Mesenchymal stem cell (in vitro differentiated cells and primary cell): Measurements from ENCODE around the gene KCNS1.

ENCODE experiments used
- DNase-seq: peaks from one replicate; pipeline ENCODE4 v3.0.0-alpha.2; 2013
- H2AFZ ChIP-seq: one replicate; pipeline ENCODE4 v1.6.1; 2013; ENCODE audit warnings: low read depth, mild to moderate bottlenecking, control low read depth, inconsistent platforms, low read length, moderate library complexity
- H2AK5ac ChIP-seq: 2 replicates; pipeline ENCODE4 v1.6.1; 2013; ENCODE audit warnings: low read length, moderate library complexity, mild to moderate bottlenecking, inconsistent platforms; ENCODE audit not compliant: severe bottlenecking
- H2BK120ac ChIP-seq: one replicate; pipeline ENCODE4 v1.6.1; 2013; ENCODE audit warnings: low read depth, mild to moderate bottlenecking, inconsistent platforms, low read length, moderate library complexity
- H2BK12ac ChIP-seq, 2 experiments: one replicate each; pipeline ENCODE4 v1.6.1; 2013; ENCODE audit warnings: inconsistent platforms in 2 of 2, low read length in 2 of 2, mild to moderate bottlenecking in 2 of 2, moderate library complexity in 2 of 2, control low read depth in 1 of 2
- H2BK15ac ChIP-seq: one replicate; pipeline ENCODE4 v1.6.1; 2013; ENCODE audit warnings: mild to moderate bottlenecking, low read depth, inconsistent platforms; ENCODE audit not compliant: poor library complexity, severe bottlenecking
- H2BK5ac ChIP-seq: 2 replicates; pipeline ENCODE4 v1.6.1; 2013; ENCODE audit warnings: low read depth, mild to moderate bottlenecking, low read length, control low read depth, inconsistent platforms; ENCODE audit not compliant: poor library complexity, severe bottlenecking
- H3K14ac ChIP-seq, 2 experiments: one replicate each; pipeline ENCODE4 v1.6.1; 2013; ENCODE audit warnings: inconsistent platforms in 2 of 2, low read length in 2 of 2, control low read depth in 1 of 2, mild to moderate bottlenecking in 1 of 2, moderate library complexity in 1 of 2
- H3K18ac ChIP-seq, 2 experiments: one replicate each; pipeline ENCODE4 v1.6.1; 2013; ENCODE audit warnings: inconsistent platforms in 2 of 2, low read length in 2 of 2, control low read depth in 1 of 2, low read depth in 1 of 2, mild to moderate bottlenecking in 1 of 2
- H3K23ac ChIP-seq, 2 experiments: one replicate each; pipeline ENCODE4 v1.6.1; 2013; ENCODE audit warnings: inconsistent platforms in 2 of 2, low read length in 2 of 2, mild to moderate bottlenecking in 2 of 2, moderate library complexity in 2 of 2, control low read depth in 1 of 2
- H3K27ac ChIP-seq: 2 replicates; pipeline ENCODE4 v1.5.1; 2013; ENCODE audit warnings: mild to moderate bottlenecking, moderate library complexity, low read length, control low read depth, inconsistent platforms; ENCODE audit not compliant: poor library complexity, severe bottlenecking
- H3K27me3 ChIP-seq, 2 experiments: 2 replicates each; pipeline versions ENCODE4 v1.6.1 to v1.7.0; 2013; ENCODE audit warnings: low read length in 2 of 2, mild to moderate bottlenecking in 2 of 2, moderate library complexity in 2 of 2, control low read depth in 1 of 2, inconsistent platforms in 1 of 2; ENCODE audit not compliant: control insufficient read depth in 1 of 2, insufficient read depth in 1 of 2
- H3K36me3 ChIP-seq, 2 experiments: 2 replicates each; pipeline versions ENCODE4 v1.6.1 to v1.7.0; 2013; ENCODE audit warnings: low read length in 2 of 2, control low read depth in 1 of 2, inconsistent platforms in 1 of 2, low read depth in 1 of 2, mild to moderate bottlenecking in 1 of 2; ENCODE audit not compliant: insufficient read depth in 2 of 2, control insufficient read depth in 1 of 2
- H3K4ac ChIP-seq, 2 experiments: one replicate each; pipeline ENCODE4 v1.6.1; 2013; ENCODE audit warnings: inconsistent platforms in 2 of 2, low read length in 2 of 2, mild to moderate bottlenecking in 2 of 2, moderate library complexity in 2 of 2, control low read depth in 1 of 2, low read depth in 1 of 2
- H3K4me1 ChIP-seq: 2 replicates; pipeline ENCODE4 v1.6.1; 2013; ENCODE audit warnings: low read depth, low read length, control low read depth; ENCODE audit not compliant: control insufficient read depth, insufficient read depth
- H3K4me2 ChIP-seq: 2 replicates; pipeline ENCODE4 v1.6.1; 2013; ENCODE audit warnings: low read length, mild to moderate bottlenecking, inconsistent platforms; ENCODE audit not compliant: poor library complexity, severe bottlenecking
- H3K4me3 ChIP-seq, 2 experiments: 2 replicates each; pipeline versions ENCODE4 v1.5.1 to v1.7.0; 2013; ENCODE audit warnings: low read length in 2 of 2, mild to moderate bottlenecking in 2 of 2, control low read depth in 1 of 2, low read depth in 1 of 2; ENCODE audit not compliant: insufficient read depth in 1 of 2
- H3K79me1 ChIP-seq: replicated peaks from 2 replicates; pipeline ENCODE4 v1.6.1; 2013; ENCODE audit warnings: mild to moderate bottlenecking, control low read depth, low read length, inconsistent platforms; ENCODE audit not compliant: poor library complexity, severe bottlenecking
- H3K9ac ChIP-seq: 2 replicates; pipeline ENCODE4 v1.7.0; 2013; ENCODE audit warnings: mild to moderate bottlenecking, low read length, moderate library complexity
- H3K9me3 ChIP-seq: 2 replicates; pipeline ENCODE4 v1.7.0; 2013; ENCODE audit warnings: mild to moderate bottlenecking, low read length; ENCODE audit not compliant: control insufficient read depth
- H4K8ac ChIP-seq: one replicate; pipeline ENCODE4 v1.6.1; 2013; ENCODE audit warnings: inconsistent platforms, mild to moderate bottlenecking, low read length, moderate library complexity
- H4K91ac ChIP-seq: one replicate; pipeline ENCODE4 v1.6.1; 2013; ENCODE audit warnings: mild to moderate bottlenecking, low read length, inconsistent platforms
- WGBS: methylation state at CpG from one replicate; pipeline ENCODE4 v1.1.7; 2013; ENCODE audit warnings: mixed read lengths; 5-methylcytosine and 5-hydroxymethylcytosine counted together

Gene KCNS1

GRCh38 chr20:45072066-45072465 is 28.9 kb downstream of the KCNS1 start:
- WGBS = 92% methylated on average over 1 of the region's 1 CpG
- Histone ChIP-seq H3K9me3 (no peaks in the 10 kb centered on the region), H3K14ac (no peak overlapping the region)

GRCh38 chr20:45070932-45071632 is 29.8 kb downstream of the KCNS1 start:
- Histone ChIP-seq H3K18ac (no peak overlapping the region), H3K4me2 (no peak overlapping the region), H3K4me3 (no peak overlapping the region), H2BK120ac (no peak overlapping the region), H3K14ac (no peak overlapping the region), H4K91ac (no peak overlapping the region), H2BK15ac (no peak overlapping the region), H3K36me3 (peaks cover 12 to 26% of the 10 kb centered on the region in 2 experiments), H3K27ac (no peak overlapping the region), H2BK5ac (no peak overlapping the region), H3K9ac (no peak overlapping the region), H3K23ac (no peak overlapping the region), H2AK5ac (no peak overlapping the region), H2BK12ac (no peak overlapping the region), H4K8ac (no peak overlapping the region), H2AFZ (no peak overlapping the region), H3K4ac (no peak overlapping the region), H3K9me3 (no peaks in the 10 kb centered on the region), H3K27me3 (no peaks in the 10 kb centered on the region), H3K79me1 (peaks cover 39% of the 10 kb centered on the region), H3K4me1 (peaks cover 1% of the 10 kb centered on the region)
- WGBS = 85% methylated on average over 6 of the region's 6 CpGs
- DNase-seq = peak; percentile 29

More at GRCh38 chr20:45072066-45072465, 28.9 kb downstream of the KCNS1 start:
- H3K79me1 ChIP-seq = peaks cover 38% of the 10 kb centered on the region
- no peak for DNase-seq
- no peak overlapping the region for H2BK15ac ChIP-seq
- no peak overlapping the region for H4K8ac ChIP-seq
- H3K36me3 ChIP-seq = peaks cover 16 to 36% of the 10 kb centered on the region in 2 experiments
- H3K4me3 ChIP-seq = no peak overlapping the region
- no peak overlapping the region for H3K4ac ChIP-seq
- H3K9ac ChIP-seq = no peak overlapping the region
- H3K23ac ChIP-seq = no peak overlapping the region
- H2AFZ ChIP-seq = no peak overlapping the region
- no peak overlapping the region for H2BK120ac ChIP-seq
- H2BK12ac ChIP-seq = no peak overlapping the region
- H3K27ac ChIP-seq = no peak overlapping the region
- no peak overlapping the region for H3K4me2 ChIP-seq
- no peak overlapping the region for H2BK5ac ChIP-seq
- no peak overlapping the region for H3K18ac ChIP-seq
- no peak overlapping the region for H4K91ac ChIP-seq
- H3K27me3 ChIP-seq = no peaks in the 10 kb centered on the region
- H2AK5ac ChIP-seq = no peak overlapping the region
- peaks cover 1% of the 10 kb centered on the region for H3K4me1 ChIP-seq

- Histone ChIP-seq H3K14ac (no peak overlapping the region), H3K4me2 (no peak overlapping the region), H3K27ac (no peak overlapping the region), H3K36me3 (peaks cover 2 to 11% of the 10 kb centered on the region in 2 experiments), H3K23ac (no peak overlapping the region), H4K91ac (no peak overlapping the region), H2BK12ac (no peak overlapping the region), H3K9ac (no peak overlapping the region), H3K4ac (no peak overlapping the region), H2BK15ac (no peak overlapping the region), H3K4me3 (no peak overlapping the region), H2BK5ac (no peak overlapping the region), H2AFZ (no peak overlapping the region), H3K9me3 (no peaks in the 10 kb centered on the region), H3K27me3 (no peaks in the 10 kb centered on the region), H2AK5ac (no peak overlapping the region), H2BK120ac (no peak overlapping the region), H3K18ac (no peak overlapping the region), H3K79me1 (peaks cover 36% of the 10 kb centered on the region), H4K8ac (no peak overlapping the region), H3K4me1 (peaks cover 1% of the 10 kb centered on the region)
- peak; percentile 32 for DNase-seq
- WGBS = no CpG with 5 or more reads among the region's 1 CpG
These were observed 31.7 kb downstream of the KCNS1 start for GRCh38 chr20:45069261-45069660.

- Histone ChIP-seq H3K4me1 (no peaks in the 10 kb centered on the region), H4K91ac (no peak overlapping the region), H2BK120ac (no peak overlapping the region), H3K27me3 (no peaks in the 10 kb centered on the region), H3K36me3 (peaks cover 2 to 6% of the 10 kb centered on the region in 2 experiments), H2AFZ (no peak overlapping the region), H3K79me1 (peaks cover 26% of the 10 kb centered on the region), H2BK5ac (no peak overlapping the region), H3K27ac (no peak overlapping the region), H2BK12ac (no peak overlapping the region), H3K14ac (no peak overlapping the region), H3K23ac (no peak overlapping the region), H2AK5ac (no peak overlapping the region), H3K18ac (no peak overlapping the region), H2BK15ac (no peak overlapping the region), H3K4me3 (no peak overlapping the region), H3K9me3 (no peaks in the 10 kb centered on the region), H3K9ac (no peak overlapping the region), H3K4me2 (no peak overlapping the region), H3K4ac (no peak overlapping the region), H4K8ac (no peak overlapping the region)
- DNase-seq = peak; percentile 17
- WGBS = 58% methylated on average over 1 of the region's 2 CpGs
These were observed 33.4 kb downstream of the KCNS1 start for GRCh38 chr20:45067558-45067957.
